ENCODE results near the gene EYS. TPM values are rescaled to one million over a fixed set of nuclear protein-coding genes. Genes with fewer than 3 reads are reported as not detected.
"Not testable (repeated sequence)": the region's sequence is repeated elsewhere in the genome, so short reads cannot be mapped to it uniquely, and the experiment has no call there.

The EYS gene
- total RNA-seq, 2 donors from 2014 or later = not detected

DNA sequence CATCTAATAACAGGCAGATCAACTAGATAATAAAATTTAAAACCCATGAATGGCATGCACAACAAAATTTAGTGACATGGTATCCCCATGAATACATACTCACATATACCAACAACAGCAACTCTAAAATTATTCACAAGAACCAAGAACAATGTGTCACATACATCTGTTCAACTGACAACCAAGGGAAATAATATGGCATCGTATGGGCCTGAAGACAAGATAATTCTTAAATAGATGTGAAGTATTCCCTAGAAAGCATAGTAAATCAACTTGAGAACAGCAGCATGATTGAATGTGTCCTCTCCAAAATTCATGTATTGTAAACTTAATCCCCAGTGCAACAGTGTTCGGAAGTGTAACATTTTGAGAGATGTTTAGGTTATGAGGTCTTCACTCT, 635.5 kb downstream of the EYS start:
- ATAC-seq (no peak), DNase-seq (no peak)
- H3K9me3 ChIP-seq (ENCODE audit: control insufficient read depth, low read length, poor library complexity, severe bottlenecking) = no peaks in the 10 kb centered on the region
- H3K36me3 Mint-ChIP-seq (ENCODE audit: low read depth) = no peaks in the 10 kb centered on the region
- H3K27ac Mint-ChIP-seq = no peak overlapping the region
- no peak overlapping the region for H3K4me3 Mint-ChIP-seq
- no peaks in the 10 kb centered on the region for H3K27me3 Mint-ChIP-seq
- no peaks in the 10 kb centered on the region for H3K4me1 Mint-ChIP-seq

DNA sequence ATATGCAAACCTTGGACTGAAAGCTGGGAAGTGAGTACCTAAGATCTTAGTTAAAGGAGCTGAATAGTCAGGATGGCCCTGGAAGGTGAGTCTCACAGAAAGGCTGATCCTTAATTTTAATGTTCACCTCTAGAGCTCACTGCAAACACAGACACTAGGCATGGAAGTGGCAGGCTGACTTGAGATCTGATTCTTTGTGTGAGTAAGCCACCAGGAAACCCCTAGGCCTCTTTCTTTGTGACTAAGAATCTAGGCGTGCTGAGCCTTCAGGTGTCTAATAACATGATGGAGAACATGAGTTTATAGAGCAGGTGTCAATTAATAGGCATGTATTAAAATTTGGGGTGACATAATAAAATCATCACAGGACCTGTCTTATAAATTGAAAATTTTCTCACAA, 642.2 kb downstream of the EYS start:
- H3K9me3 ChIP-seq (ENCODE audit: control insufficient read depth, low read length, poor library complexity, severe bottlenecking) = no peaks in the 10 kb centered on the region
- H3K27ac Mint-ChIP-seq = no peak overlapping the region

GRCh38 chr6:65059568-65059967, 647.5 kb downstream of the EYS start:
- H3K27me3 Mint-ChIP-seq = no peaks in the 10 kb centered on the region
- ATAC-seq = no peak
- H3K4me3 Mint-ChIP-seq = no peak overlapping the region
- no peaks in the 10 kb centered on the region for H3K9me3 ChIP-seq (ENCODE audit: control insufficient read depth, low read length, poor library complexity, severe bottlenecking)
- no peak overlapping the region for H3K27ac Mint-ChIP-seq
- H3K4me1 Mint-ChIP-seq = no peaks in the 10 kb centered on the region
- no peak for DNase-seq
- H3K36me3 Mint-ChIP-seq (ENCODE audit: low read depth) = no peaks in the 10 kb centered on the region

More for the DNA sequence above, 642.2 kb downstream of the EYS start:
- DNase-seq (no peak), ATAC-seq (no peak)
- no peaks in the 10 kb centered on the region for H3K27me3 Mint-ChIP-seq
- H3K4me1 Mint-ChIP-seq = no peaks in the 10 kb centered on the region
- H3K36me3 Mint-ChIP-seq (ENCODE audit: low read depth) = no peaks in the 10 kb centered on the region
- no peak overlapping the region for H3K4me3 Mint-ChIP-seq

DNA sequence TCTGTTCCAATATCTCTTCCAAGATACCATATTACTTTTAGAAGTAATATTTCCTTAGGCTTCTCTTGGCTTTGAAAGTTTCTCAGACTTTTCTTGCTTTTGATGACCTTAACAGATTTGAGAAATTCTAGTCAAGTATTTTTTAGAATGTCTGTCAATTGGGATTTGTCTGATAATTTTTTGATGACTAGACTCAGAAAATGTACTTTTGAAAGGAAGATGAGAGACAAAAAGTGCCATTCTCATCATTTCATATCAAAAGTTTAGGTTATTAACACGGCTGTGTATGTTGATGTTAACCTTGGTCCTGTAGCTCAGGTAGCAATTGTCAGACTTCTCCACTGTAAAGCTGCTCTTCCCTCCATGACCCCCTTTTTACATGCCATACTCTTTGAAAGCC, 651.5 kb downstream of the EYS start:
- DNase-seq = no peak
- no peaks in the 10 kb centered on the region for H3K36me3 Mint-ChIP-seq (ENCODE audit: low read depth)
- H3K27me3 Mint-ChIP-seq = no peaks in the 10 kb centered on the region
- no peak for ATAC-seq
- no peaks in the 10 kb centered on the region for H3K9me3 ChIP-seq (ENCODE audit: control insufficient read depth, low read length, poor library complexity, severe bottlenecking)
- no peak overlapping the region for H3K27ac Mint-ChIP-seq
- no peaks in the 10 kb centered on the region for H3K4me1 Mint-ChIP-seq
- no peak overlapping the region for H3K4me3 Mint-ChIP-seq

GRCh38 chr6:65052626-65053025, 654.4 kb downstream of the EYS start:
- H3K27ac Mint-ChIP-seq = no peak overlapping the region
- no peak overlapping the region for H3K4me3 Mint-ChIP-seq

GRCh38 chr6:65045801-65046200, 661.2 kb downstream of the EYS start:
- H3K4me3 Mint-ChIP-seq = no peak overlapping the region
- no peak for ATAC-seq
- no peaks in the 10 kb centered on the region for H3K9me3 ChIP-seq (ENCODE audit: control insufficient read depth, low read length, poor library complexity, severe bottlenecking)
- DNase-seq = no peak
- no peak overlapping the region for H3K27ac Mint-ChIP-seq
- no peaks in the 10 kb centered on the region for H3K36me3 Mint-ChIP-seq (ENCODE audit: low read depth)
- no peaks in the 10 kb centered on the region for H3K4me1 Mint-ChIP-seq
- H3K27me3 Mint-ChIP-seq = no peaks in the 10 kb centered on the region

More at GRCh38 chr6:65052626-65053025, 654.4 kb downstream of the EYS start:
- H3K9me3 ChIP-seq (ENCODE audit: control insufficient read depth, low read length, poor library complexity, severe bottlenecking) = no peaks in the 10 kb centered on the region
- Mint-ChIP-seq H3K4me1 (no peaks in the 10 kb centered on the region), H3K36me3 (ENCODE audit: low read depth) (no peaks in the 10 kb centered on the region), H3K27me3 (no peaks in the 10 kb centered on the region)
- ATAC-seq = no peak
- DNase-seq = no peak

- Mint-ChIP-seq H3K4me3 (no peak overlapping the region), H3K27ac (no peak overlapping the region), H3K27me3 (no peaks in the 10 kb centered on the region), H3K4me1 (no peaks in the 10 kb centered on the region), H3K36me3 (ENCODE audit: low read depth) (no peaks in the 10 kb centered on the region)
- no peaks in the 10 kb centered on the region for H3K9me3 ChIP-seq (ENCODE audit: control insufficient read depth, low read length, poor library complexity, severe bottlenecking)
- ATAC-seq (no peak), DNase-seq (no peak)
Observed at GRCh38 chr6:65014006-65014405, 693.0 kb downstream of the EYS start.

- DNase-seq (no peak), ATAC-seq (no peak)
- H3K9me3 ChIP-seq (ENCODE audit: control insufficient read depth, low read length, poor library complexity, severe bottlenecking) = no peaks in the 10 kb centered on the region
- no peaks in the 10 kb centered on the region for H3K4me1 Mint-ChIP-seq
- H3K27me3 Mint-ChIP-seq = no peaks in the 10 kb centered on the region
- H3K4me3 Mint-ChIP-seq = no peak overlapping the region
- no peaks in the 10 kb centered on the region for H3K36me3 Mint-ChIP-seq (ENCODE audit: low read depth)
- no peak overlapping the region for H3K27ac Mint-ChIP-seq
Observed at GRCh38 chr6:65006788-65007187, 700.2 kb downstream of the EYS start.

GRCh38 chr6:65004283-65004682, 702.7 kb downstream of the EYS start:
- no peaks in the 10 kb centered on the region for H3K4me1 Mint-ChIP-seq
- ATAC-seq = no peak
- DNase-seq = no peak
- H3K27me3 Mint-ChIP-seq = no peaks in the 10 kb centered on the region
- H3K27ac Mint-ChIP-seq = no peak overlapping the region
- no peak overlapping the region for H3K4me3 Mint-ChIP-seq
- H3K9me3 ChIP-seq (ENCODE audit: control insufficient read depth, low read length, poor library complexity, severe bottlenecking) = no peaks in the 10 kb centered on the region
- no peaks in the 10 kb centered on the region for H3K36me3 Mint-ChIP-seq (ENCODE audit: low read depth)

GRCh38 chr6:65002882-65003281, 704.1 kb downstream of the EYS start:
- DNase-seq; H3K9me3 ChIP-seq (ENCODE audit: control insufficient read depth, low read length, poor library complexity, severe bottlenecking); H3K27me3 Mint-ChIP-seq; H3K36me3 Mint-ChIP-seq (ENCODE audit: low read depth); H3K4me3 Mint-ChIP-seq; H3K4me1 Mint-ChIP-seq; H3K27ac Mint-ChIP-seq; ATAC-seq: not testable (repeated sequence)

GRCh38 chr6:65000815-65001214, 706.2 kb downstream of the EYS start:
- Mint-ChIP-seq H3K4me3 (no peak overlapping the region), H3K27me3 (no peaks in the 10 kb centered on the region), H3K27ac (no peak overlapping the region), H3K36me3 (ENCODE audit: low read depth) (no peaks in the 10 kb centered on the region), H3K4me1 (no peaks in the 10 kb centered on the region)
- no peak for ATAC-seq
- H3K9me3 ChIP-seq (ENCODE audit: control insufficient read depth, low read length, poor library complexity, severe bottlenecking) = no peaks in the 10 kb centered on the region
- no peak for DNase-seq

GRCh38 chr6:64998204-64998603, 708.8 kb downstream of the EYS start:
- DNase-seq (no peak), ATAC-seq (no peak)
- Mint-ChIP-seq H3K27me3 (no peaks in the 10 kb centered on the region), H3K36me3 (ENCODE audit: low read depth) (no peaks in the 10 kb centered on the region), H3K27ac (no peak overlapping the region), H3K4me3 (no peak overlapping the region), H3K4me1 (no peaks in the 10 kb centered on the region)
- H3K9me3 ChIP-seq (ENCODE audit: control insufficient read depth, low read length, poor library complexity, severe bottlenecking) = no peaks in the 10 kb centered on the region

GRCh38 chr6:64996301-64996700, 710.7 kb downstream of the EYS start:
- no peak overlapping the region for H3K4me3 Mint-ChIP-seq
- no peaks in the 10 kb centered on the region for H3K36me3 Mint-ChIP-seq (ENCODE audit: low read depth)
- no peaks in the 10 kb centered on the region for H3K9me3 ChIP-seq (ENCODE audit: control insufficient read depth, low read length, poor library complexity, severe bottlenecking)
- H3K27me3 Mint-ChIP-seq = no peaks in the 10 kb centered on the region
- no peak overlapping the region for H3K27ac Mint-ChIP-seq
- ATAC-seq = no peak
- no peaks in the 10 kb centered on the region for H3K4me1 Mint-ChIP-seq
- no peak for DNase-seq

DNA sequence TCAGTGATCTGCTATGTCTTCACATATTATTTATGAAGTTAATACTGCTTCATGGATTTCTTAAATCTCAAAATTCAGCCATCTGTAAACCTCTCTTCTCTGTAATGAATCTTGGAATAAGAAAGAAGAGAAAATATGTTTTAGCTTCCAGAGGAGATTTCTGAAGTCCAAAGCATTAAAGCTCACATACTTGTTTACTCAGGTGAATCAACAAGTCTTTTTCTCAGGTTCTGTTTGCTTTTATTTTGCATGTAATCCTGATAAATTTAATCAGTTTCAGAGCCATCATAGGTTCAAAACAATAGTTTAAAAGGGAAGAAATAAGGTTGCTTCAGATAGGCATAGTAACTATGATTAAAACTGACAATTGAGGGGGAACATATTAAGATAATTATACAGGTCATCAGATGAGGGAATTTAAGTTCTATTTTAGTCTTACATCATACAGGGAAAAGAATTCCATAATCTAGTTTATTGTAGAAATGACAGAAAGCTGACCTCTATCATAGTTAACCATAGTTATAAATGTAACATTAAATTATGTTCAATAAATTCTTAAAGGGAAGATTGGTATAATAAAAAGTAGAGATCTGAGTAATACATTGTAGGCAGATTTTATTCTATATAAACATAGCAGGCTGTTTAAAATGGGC, 716.2 kb downstream of the EYS start:
- H3K9me3 ChIP-seq (ENCODE audit: control insufficient read depth, low read length, poor library complexity, severe bottlenecking) = no peaks in the 10 kb centered on the region
- H3K27ac Mint-ChIP-seq = no peak overlapping the region
- H3K27me3 Mint-ChIP-seq = no peaks in the 10 kb centered on the region
- ATAC-seq = no peak
- H3K4me3 Mint-ChIP-seq = no peak overlapping the region
- no peaks in the 10 kb centered on the region for H3K36me3 Mint-ChIP-seq (ENCODE audit: low read depth)
- no peak for DNase-seq
- H3K4me1 Mint-ChIP-seq = no peaks in the 10 kb centered on the region
